Measurements from ENCODE around the gene SLCO3A1. TPM values are rescaled to one million over a fixed set of nuclear protein-coding genes. Genes with fewer than 3 reads are reported as not detected.

SLCO3A1 gene
- total RNA-seq, 1 experiment from 2014 or later: 5.1 TPM

- BruUV-seq (replicated peaks): no TSS peak
- Histone ChIP-seq H3K9ac (ENCODE audit: low read length) (no peak overlapping the region), H3K79me2 (ENCODE audit: insufficient read depth, low read length) (no peaks in the 10 kb centered on the region), H3K4me1 (ENCODE audit: control insufficient read depth in 1 of 2, insufficient read depth in 2 of 2, low read length in 2 of 2) (no peaks in the 10 kb centered on the region), H3K9me3 (ENCODE audit: control insufficient read depth in 1 of 2, insufficient read depth in 1 of 2, low read depth in 1 of 2, low read length in 2 of 2) (no peaks in the 10 kb centered on the region), H2AFZ (ENCODE audit: low read depth, low read length, poor library complexity, severe bottlenecking) (no peak overlapping the region), H3K4me3 (replicated peaks in 1 of 2; ENCODE audit: low read depth in 1 of 2, low read length in 2 of 2) (no peak overlapping the region), H3K36me3 (ENCODE audit: control insufficient read depth in 1 of 2, insufficient read depth in 2 of 2, low read length in 2 of 2) (no peaks in the 10 kb centered on the region), H3K27ac (ENCODE audit: low read depth, low read length) (no peak overlapping the region), H3K4me2 (ENCODE audit: low read length) (no peak overlapping the region), H4K20me1 (ENCODE audit: insufficient read depth) (no peaks in the 10 kb centered on the region), H3K27me3 (ENCODE audit: insufficient read depth, low read length) (no peaks in the 10 kb centered on the region), H3K9me2 (ENCODE audit: insufficient read depth) (no peaks in the 10 kb centered on the region)
- ChIA-PET POLR2A (no interaction called here), RAD21 (ENCODE audit: low non-redundant PET in 1 of 2, low total read pairs in 2 of 2, uncharacterized antibody in 2 of 2, unreplicated experiment in 2 of 2) (no interaction called here), CTCF (no interaction called here)
- DNase-seq (ENCODE audit: low read depth, low spot score): no peak
- intact Hi-C loops (cut with micrococcal nuclease): no loop called here
- ATAC-seq: peak; percentile 44
- no peak for TF ChIP-seq SP1 (IDR thresholded peaks at IDR 0.05; ENCODE audit: low read depth)
- TF ChIP-seq ZFX (IDR thresholded peaks at IDR 0.05): no peak
- no peak for TF ChIP-seq SRF (IDR thresholded peaks at IDR 0.05; ENCODE audit: low read depth)
- no peak for TF ChIP-seq POLR2A (IDR thresholded peaks at IDR 0.05; ENCODE audit: borderline replicate concordance, extremely low read depth, insufficient read depth, insufficient read length)
- no peak for TF ChIP-seq JUND (IDR thresholded peaks at IDR 0.05)
- no peak for TF ChIP-seq RAD21 (IDR thresholded peaks at IDR 0.05; ENCODE audit: low read depth)
- no peak for TF ChIP-seq SIN3A (IDR thresholded peaks at IDR 0.05; ENCODE audit: low read depth)
- no peak for TF ChIP-seq ATF3 (IDR thresholded peaks at IDR 0.05)
- no peak for TF ChIP-seq CBX3 (IDR thresholded peaks at IDR 0.05; ENCODE audit: low read depth)
- TF ChIP-seq CTCF (IDR thresholded peaks at IDR 0.05 in 2 of 3, conservative IDR thresholded peaks at IDR 0.05 in 1 of 3; ENCODE audit: borderline replicate concordance in 1 of 3, insufficient read depth in 1 of 3, low read depth in 2 of 3, low read length in 2 of 3): no peak
- TF ChIP-seq ELF1 (IDR thresholded peaks at IDR 0.05; ENCODE audit: borderline replicate concordance, low read depth): no peak
- no peak for TF ChIP-seq EGR1 (IDR thresholded peaks at IDR 0.05; ENCODE audit: low read depth)
- no peak for TF ChIP-seq TCF7L2 (IDR thresholded peaks at IDR 0.05; ENCODE audit: borderline replicate concordance, extremely low read depth, insufficient read depth, insufficient read length)
Measured at GRCh38 chr15:92143765-92144164, 290.3 kb downstream of the SLCO3A1 start.

Measured in HCT116 (cell line).